HCT116 (cell line): Measurements from ENCODE around the gene ZSWIM8.

Source experiments
- EZH2 ChIP-seq: fragments of 200-600 bp; sonication (generic); IDR thresholded peaks from 2 replicates; pipeline ENCODE4 v1.6.1; 2017; ENCODE audit warnings: antibody characterized with exemption, mixed run types
- POLR2AphosphoS5 ChIP-seq: IDR thresholded peaks from 2 replicates; pipeline ENCODE4 v1.6.1; 2011; ENCODE audit warnings: mild to moderate bottlenecking, low read depth, low read length, moderate library complexity
- SIN3A ChIP-seq: IDR thresholded peaks from 2 replicates; pipeline ENCODE4 v1.6.1; 2012; ENCODE audit warnings: low read depth

DNA sequence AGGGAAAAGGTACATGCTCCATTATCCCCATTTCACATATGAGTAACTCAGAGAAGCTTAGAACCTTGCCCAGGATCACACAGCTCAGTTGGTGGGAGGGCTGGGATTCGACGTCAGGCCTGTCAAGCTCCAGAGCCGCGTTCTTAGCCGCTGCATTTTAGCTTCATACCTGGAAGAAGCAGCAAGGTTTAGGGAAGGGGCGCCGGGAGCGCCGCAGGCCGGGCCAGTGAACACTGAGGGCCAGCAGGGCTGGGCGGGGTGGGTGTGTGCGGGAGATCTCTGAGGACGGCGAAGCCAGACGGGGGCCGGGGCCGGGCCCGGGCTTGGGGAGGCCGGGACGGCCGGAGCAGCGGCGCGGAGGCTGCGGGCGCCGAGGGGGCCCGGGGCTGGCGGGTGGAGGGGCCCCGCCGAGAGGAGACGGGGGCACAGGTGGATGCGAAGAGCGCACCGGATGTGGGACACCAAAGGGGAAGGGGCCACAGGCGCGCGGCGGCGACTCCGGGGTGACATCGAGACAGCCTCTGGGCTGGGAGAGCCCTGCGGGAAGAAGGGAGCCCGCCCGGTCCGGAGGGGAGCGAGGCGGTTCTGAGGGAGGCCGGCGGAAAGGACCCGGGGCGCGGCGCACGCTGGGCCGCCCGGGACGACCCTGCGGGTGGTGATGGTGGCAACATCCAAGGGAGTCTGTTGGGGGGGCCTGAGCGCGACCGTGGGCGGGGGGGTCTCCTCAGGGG is 25.5 kb downstream of the ZSWIM8 start:
- TF ChIP-seq SIN3A (no peak), POLR2AphosphoS5 (no peak), EZH2 (no peak)
